GM12891 (cell line): Measurements from ENCODE around the gene CS.
"Not testable (repeated sequence)": the region's sequence is repeated elsewhere in the genome, so short reads cannot be mapped to it uniquely, and the experiment has no call there.

ENCODE experiments used
- POLR2A ChIP-seq: IDR thresholded peaks from 2 replicates; pipeline ENCODE4 v1.6.1; 2011; ENCODE audit warnings: low read depth, low read length, control low read depth
- POLR2AphosphoS5 ChIP-seq: IDR thresholded peaks from 2 replicates; pipeline ENCODE4 v1.6.1; 2011; ENCODE audit warnings: low read depth, low read length, control low read depth
- TAF1 ChIP-seq: IDR thresholded peaks from 2 replicates; pipeline ENCODE4 v1.6.1; 2011; ENCODE audit warnings: low read depth, low read length, control low read depth

DNA sequence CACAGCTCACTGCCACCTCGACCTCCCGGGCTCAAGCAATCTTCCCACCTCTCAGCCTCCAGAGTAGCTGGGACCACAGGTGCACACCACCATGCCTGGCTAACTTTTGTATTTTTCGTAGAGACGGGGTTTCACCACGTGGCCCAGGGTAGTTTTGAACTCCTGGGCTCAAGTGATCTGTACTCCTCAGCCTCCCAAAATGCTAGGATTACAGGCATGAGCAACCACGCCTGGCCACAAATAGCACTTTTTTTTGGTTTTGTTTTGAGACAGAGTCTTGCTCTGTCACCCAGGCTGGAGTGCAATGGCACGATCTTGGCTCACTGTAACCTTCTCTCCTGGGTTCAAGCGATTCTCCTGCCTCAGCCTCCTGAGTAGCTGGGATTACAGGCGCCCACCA is 47.1 kb upstream of the CS start:
- TF ChIP-seq POLR2A, POLR2AphosphoS5, TAF1: not testable (repeated sequence)
